CD4-positive, alpha-beta T cell treated with Interferon gamma for 1 hour (primary cell): ENCODE data around the gene SPATA24.
"Not testable (repeated sequence)": the region's sequence is repeated elsewhere in the genome, so short reads cannot be mapped to it uniquely, and the experiment has no call there.

Experiments used
- DNase-seq: peaks from one replicate; pipeline ENCODE4 v3.0.0-alpha.2; 2020

SPATA24 gene, protein sequence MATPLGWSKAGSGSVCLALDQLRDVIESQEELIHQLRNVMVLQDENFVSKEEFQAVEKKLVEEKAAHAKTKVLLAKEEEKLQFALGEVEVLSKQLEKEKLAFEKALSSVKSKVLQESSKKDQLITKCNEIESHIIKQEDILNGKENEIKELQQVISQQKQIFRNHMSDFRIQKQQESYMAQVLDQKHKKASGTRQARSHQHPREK

DNA sequence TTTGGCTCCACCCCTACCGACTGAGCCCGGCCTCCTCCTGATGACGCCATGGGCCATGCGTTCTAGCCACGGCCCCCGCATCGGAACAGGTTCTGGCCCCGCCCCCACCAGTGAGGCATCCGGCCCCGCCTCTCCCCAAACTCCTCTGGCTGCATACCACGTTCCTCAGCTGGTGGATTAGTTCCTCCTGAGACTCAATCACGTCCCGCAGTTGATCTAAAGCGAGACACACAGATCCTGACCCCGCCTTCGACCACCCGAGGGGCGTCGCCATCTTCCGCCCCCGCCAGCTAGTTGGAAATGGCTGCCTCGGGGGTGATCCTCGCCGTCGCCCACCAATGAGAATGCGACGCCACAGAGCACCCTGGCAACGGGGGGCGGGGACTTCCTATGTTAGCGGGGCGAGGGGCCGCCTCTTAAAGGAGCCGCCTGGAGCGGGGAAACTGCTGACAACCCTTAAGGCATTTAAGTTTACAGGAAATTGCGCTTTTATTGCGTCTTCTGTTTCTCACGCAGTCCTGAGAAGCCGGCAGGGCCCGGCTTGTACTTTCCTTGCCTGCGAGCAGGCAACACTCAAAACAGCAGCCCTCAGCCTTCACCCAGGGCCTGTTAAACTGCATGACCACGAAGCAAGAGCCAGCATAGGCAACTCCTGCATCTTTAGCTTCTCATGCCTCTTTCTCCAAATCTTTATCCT is at the start of gene SPATA24:
Gene SPATA24, minus strand, starts transcription at position 303 of the 697 bp plus-strand sequence. Its CDS starts 29 bp downstream, at position 274.
- peak; percentile 98 for DNase-seq

DNA sequence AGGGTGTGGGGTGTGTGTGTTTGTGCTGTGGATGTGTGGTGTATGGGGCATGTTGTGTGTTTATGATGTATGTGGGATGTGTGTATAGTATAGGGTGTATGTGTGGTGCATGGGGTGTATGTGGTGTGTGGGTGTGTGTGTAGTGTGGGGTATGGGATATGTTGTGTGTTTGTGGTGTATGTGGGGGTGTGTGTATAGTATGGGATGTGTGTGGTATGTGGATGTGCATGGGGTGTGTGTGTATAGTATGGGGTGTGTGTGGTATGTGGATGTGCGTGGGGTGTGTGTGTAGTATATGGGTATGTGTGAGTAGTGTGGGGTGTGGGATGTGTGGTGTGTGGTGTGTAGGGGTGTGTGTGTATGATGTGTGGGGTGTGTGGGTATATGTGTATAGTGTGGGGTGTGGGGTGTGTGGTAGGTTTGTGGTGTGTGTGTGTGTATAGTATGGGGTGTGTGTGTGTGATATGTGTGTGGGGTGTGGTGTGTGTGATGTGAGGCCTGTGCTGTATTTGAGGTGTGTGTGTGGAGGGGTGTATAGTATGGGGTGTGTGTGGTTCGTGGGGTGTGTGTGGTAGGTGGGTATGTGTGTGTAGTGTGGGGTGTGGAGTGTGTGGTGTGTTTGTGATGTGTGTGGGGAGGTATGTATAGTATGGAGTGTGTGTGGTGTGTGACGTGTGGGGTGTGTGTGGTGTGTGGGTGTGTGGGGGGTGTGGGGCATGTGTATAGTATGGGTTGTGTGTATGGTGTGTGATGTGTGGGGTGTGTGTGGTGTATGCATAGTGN is 48.2 kb upstream of the SPATA24 start:
- no peak for DNase-seq

DNA sequence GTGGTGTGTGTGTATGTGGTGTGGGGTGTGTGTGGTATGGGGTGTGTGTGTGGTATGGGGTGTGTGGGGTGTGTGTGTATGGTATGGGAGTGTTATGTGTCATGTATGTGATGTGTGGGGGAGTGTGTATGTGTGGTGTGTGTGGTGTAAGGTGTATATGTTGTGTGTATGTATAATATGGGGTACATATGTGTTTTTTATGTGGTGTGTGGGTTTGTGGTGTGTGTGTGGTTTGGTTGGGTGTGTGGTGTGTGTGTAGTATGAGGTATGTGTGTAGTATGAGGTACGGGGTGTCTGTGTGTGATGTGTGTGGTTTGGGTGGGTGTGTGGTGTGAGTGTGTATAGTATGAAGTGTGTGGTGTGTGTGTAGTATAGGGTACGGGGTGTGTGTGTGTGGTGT is 47.3 kb upstream of the SPATA24 start:
- no peak for DNase-seq

DNA sequence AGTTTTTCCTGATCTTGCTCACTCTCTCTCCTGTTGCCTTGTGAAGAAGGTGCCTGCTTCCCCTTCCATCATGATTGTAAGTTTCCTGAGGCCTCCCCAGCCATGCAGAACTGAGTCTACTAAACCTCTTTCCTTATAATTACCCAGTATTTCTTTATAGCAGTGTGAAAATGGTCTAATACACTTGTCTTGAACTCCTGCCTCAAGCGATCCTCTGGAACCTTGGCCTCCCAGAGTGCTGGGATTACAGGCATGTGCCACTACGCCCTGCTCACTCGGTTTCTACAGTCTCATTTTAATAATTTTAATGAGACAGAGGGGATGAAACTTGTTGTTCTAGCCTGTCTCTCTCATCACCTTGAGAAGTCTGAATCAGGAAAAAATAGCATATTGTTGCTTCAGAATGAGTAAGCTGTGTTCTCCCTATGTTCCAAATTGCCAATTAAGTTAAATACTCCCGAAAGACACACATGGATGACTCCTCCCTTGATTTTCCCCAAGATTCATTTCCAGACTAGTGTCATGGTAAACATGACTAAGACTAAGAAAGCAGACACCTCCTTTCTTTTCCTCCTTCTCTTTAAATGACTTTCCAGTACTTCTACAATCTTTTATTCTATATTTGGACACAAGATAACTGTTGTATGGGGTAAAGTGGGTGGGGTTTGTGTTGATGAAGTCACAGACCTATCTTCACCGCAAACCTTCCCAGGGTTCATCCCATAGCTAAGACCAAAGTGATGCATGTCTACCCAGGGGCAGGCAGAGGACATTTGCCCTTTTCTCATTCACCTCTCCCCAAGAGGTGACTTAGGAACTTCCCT is 43.3 kb upstream of the SPATA24 start:
- no peak for DNase-seq

DNA sequence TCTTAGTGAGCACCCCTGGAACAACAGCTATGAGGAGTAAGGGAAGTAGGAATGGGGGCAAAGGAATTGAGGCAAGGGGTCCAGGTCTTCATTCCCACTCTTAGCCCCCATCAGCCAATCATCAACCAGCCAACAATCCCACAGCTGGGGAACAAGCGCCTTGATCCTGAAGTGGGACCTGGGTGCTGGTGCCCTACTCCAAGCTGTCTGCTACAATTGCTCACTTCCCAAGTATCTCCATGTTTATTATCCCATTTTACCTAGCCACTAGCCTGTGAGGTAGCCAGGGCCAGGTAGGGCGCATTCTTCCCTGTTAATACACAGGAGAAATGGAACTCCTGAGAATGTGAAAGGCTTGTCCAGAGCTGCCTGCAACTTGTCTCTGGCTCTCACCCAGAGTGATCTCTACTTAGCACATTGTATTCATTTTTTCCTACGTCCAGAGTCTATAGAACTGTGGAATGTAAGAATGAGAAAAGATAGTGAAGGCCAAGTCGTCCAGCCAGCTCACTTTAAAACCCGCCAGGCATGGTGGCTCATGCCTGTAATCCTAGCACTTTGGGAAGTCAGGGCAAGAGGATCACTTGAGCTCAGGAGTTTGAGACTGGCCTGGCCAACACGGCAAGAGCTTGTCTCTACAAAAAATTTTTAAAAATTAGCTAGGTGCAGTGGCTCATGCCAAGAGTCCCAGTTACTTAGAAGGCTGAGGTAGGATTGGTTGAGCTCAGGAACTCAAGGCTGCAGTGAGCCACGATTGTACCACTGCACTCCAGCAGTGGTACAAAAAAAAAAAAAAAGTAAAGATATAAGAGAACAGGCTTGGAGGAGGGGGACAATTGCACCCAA is 41.7 kb upstream of the SPATA24 start:
- no peak for DNase-seq

DNA sequence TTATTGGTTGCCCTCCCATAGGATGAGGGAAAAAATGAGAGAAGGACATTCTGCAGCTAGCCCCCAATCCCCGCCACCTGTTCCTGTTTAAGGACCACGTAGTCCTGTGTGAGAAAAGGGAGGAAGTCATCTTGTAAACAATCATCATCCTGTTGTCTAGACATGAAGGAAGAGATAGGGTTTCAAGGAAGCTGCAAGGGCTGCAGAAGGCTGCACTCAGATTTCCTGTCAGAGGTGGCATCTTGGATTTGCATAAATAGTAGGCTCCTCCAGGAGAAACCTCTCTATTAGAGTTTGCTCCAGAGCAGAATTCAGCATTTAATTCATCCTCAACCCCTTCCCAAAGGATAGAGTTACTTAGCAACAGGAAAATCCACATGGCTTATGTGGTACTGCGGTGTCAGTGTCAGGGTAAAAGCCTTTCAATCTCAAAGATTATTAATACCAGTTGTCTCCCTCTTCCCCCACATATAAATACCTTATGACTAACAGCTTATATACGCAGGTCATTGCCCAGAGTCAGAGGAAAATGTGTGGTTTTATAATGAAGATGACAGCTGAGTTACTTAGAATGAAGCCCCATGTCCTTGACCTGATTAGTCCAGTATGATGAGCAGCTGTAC is 40.1 kb upstream of the SPATA24 start:
- DNase-seq, result no peak

DNA sequence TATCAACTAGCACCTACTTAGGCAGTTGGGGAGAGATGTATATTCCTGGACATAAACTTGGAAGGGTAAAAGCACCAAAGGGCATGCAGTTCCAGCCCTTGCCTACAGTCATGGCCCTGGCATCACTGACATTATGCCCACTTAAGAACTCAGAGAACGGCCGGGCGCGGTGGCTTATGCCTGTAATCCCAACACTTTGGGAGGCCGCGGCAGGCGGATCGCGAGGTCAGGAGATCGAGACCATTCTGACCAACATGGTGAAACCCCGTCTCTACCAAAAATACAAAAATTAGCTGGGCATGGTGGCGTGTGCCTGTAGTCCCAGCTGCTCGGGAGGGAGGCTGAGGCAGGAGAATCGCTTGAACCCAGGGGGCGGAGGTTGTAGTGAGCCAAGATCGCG is 36.5 kb upstream of the SPATA24 start:
- DNase-seq, result not testable (repeated sequence)

DNA sequence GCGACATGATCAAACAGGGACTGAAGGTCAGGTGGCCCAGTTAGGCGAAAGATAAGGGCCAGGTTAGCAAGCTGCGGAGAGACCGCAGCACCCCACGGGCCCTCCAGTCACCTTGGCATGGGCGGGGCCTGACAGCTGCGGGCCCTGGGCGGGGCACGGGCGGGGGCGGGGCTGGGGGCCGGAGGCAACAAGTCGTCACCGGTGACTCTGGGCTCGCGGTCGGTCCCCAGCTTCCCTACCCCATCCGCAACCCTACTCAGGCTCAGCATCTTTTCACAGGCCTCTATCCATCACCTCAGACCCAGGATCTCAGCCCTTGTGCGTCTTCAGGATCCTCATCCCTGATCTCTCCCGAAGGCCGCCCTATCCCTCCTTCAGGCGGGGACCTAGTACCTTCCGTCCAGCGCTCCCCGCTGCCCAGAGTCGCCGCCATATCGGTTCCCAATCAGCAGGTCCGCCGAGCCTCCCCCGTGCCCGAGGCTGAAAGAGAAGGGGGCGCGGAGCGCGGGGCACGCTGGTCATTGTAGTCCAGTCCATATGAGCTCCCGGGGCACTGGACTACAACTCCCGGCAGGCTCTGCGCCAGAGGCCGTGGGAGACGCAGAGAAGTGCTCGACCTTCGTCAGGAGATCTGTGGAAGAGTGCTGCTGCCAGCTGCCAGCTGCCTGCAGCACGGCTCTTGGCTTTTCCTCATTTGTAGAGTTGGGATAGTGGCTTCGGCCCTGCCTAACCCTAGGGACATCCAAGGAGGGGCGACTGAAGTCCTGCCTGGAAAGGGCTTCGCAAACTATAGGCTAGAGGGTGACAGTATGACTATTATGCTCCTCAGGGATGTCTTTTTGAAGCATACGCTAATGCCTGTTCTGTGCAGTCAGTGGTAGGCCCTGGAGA is 35.4 kb upstream of the SPATA24 start, which contains the start of gene DNAJC18:
Gene DNAJC18, minus strand, starts transcription at position 513 of the 891 bp plus-strand sequence. Its CDS starts 80 bp downstream, at position 433.
- DNase-seq, result peak; percentile 90

DNA sequence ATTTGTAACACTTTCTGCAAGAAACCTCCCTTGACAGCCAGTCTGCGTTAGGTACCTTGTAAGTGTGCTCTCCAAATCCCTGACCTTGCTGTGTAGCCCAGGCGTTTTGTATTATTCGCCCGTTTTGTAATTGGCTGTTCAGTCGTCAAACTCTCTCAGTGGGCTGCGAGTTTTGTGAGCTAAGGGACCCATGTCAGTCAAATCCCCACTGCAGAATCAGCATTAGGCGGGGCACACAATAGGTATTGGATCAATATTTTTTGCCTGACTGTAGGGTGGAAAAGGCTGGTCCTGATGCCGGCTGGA is 34.8 kb upstream of the SPATA24 start:
- no peak for DNase-seq

DNA sequence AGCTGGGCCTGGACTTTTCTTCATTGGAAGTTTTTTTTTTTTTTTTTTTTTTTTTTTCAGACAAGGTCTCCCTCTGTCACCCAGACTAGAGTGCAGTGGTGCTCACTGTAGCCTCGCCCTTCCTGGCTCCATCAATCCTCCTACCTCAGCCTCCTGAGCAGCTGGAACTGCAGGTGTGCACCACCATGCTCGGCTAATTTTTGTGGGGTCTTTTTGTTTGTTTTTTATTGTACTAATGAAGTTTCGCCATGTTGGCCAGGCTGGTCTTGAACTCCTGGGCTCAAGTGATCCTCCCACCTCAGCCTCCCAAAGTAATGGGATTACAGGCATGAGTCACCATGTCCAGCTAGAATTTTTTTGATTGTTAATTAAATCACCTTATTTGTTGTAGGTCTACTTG is 31.8 kb upstream of the SPATA24 start:
- no peak for DNase-seq

DNA sequence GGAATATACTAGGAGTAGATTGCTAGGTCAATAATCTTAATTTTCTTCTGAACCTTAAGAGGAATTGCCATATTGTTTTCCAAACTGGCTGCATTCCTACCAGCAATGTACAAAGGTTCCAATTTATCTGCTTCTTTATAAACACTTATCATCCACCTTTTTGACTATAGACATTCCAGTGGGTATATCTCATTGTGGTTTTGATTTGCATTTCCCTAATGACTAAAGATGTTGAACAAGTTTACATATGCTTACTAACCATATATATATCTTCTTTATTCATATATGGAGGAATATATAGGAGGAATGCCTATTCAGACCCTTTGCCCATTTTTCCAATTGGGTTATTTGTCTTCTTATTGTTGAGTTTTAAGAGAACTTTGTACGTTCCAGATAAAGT is 27.8 kb upstream of the SPATA24 start:
- DNase-seq, result no peak

DNA sequence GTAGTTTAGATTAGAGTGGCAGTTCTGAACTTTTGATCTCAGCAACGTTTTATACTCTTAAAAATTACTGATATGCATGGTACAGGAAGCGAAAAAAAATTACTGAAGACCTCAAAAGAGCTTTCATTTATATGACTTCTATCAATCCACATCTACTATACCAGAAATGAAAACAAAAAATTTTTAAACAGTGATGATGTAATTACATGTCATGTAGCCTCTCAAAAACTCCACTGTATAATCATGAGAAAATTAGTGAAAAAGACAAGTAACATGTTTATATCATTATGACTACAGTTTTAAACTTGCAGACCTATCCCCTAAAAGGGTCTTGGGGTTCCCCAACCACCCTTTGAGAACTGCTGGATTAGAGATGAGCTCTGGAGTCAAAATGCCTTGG is 26.1 kb upstream of the SPATA24 start:
- no peak for DNase-seq

DNA sequence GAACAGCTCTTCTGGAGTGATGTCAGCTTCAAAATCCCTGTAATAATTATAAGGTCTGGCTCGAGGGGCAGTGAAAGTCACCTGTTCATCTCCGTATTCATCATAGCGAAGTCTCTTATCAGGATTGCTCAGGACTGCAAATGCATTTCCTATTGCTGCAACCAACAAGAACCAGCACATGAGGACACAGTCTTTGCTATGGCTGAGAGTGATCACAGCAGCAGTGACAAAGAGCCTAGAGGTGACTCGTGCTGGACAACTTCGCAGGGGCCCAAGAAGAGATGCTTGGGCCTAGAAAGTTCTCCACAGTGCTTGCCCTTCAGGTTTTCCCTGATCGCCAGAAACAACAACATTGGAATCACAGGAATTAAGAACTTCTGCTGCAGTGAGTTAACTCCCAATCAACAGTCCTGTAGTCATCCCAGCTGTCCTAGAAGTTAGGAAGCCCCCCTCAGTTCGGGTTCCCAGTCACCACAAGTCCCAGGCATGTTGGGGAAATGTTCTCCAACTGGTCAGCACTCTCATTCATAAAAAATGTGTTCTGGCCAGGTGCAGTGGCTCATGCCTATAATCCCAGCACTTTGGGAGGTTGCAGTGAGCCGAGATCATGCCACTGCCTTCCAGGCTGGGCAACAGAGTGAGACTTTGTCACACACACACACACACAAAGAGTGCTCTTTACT is 22.5 kb upstream of the SPATA24 start:
- no peak for DNase-seq

DNA sequence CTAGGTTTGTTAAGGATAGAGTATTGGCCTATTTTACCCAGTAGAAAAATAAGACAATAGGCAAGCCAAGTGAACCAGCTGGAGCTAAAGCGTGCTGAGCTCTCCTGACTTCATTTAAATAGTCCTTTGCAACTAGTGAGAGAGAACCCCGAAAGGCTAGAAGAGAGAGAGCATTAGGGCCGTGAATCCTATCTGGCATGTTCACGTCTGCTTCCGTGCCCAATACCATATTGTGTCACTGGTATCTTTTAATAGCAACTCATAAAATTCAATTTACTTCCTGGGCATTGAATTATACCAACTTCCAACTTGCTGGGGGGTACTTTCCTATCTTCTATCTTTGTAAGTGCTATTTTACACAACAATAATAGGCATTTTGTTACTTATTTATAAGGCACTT is 21.6 kb upstream of the SPATA24 start:
- no peak for DNase-seq

DNA sequence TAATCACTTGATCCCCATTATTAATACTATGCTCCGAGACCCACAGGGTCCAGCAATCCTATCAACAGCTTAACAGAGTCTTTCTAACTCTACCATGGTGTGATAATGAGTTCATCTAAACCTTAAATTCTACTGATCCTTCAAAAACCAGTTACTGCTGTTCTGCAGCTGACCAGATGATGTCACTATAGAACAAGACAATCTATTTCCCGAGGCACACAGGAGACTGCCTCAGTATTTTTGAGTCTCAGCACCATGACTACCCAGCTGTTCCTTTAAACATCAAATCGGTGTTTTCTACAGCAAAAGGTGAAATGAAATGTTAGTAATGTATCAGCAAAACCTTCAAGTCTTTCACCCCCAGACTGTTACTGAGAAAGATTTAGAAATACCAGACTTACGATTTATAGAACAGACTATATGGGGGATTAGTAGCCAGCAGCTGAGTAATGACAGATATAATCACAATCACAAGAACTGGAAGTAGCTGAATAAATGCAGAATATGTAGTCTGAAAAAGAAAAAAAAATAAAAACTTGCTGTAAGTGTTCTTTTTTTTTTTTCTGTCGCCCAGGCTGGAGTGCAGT is 18.5 kb upstream of the SPATA24 start:
- DNase-seq, result peak; percentile 50

DNA sequence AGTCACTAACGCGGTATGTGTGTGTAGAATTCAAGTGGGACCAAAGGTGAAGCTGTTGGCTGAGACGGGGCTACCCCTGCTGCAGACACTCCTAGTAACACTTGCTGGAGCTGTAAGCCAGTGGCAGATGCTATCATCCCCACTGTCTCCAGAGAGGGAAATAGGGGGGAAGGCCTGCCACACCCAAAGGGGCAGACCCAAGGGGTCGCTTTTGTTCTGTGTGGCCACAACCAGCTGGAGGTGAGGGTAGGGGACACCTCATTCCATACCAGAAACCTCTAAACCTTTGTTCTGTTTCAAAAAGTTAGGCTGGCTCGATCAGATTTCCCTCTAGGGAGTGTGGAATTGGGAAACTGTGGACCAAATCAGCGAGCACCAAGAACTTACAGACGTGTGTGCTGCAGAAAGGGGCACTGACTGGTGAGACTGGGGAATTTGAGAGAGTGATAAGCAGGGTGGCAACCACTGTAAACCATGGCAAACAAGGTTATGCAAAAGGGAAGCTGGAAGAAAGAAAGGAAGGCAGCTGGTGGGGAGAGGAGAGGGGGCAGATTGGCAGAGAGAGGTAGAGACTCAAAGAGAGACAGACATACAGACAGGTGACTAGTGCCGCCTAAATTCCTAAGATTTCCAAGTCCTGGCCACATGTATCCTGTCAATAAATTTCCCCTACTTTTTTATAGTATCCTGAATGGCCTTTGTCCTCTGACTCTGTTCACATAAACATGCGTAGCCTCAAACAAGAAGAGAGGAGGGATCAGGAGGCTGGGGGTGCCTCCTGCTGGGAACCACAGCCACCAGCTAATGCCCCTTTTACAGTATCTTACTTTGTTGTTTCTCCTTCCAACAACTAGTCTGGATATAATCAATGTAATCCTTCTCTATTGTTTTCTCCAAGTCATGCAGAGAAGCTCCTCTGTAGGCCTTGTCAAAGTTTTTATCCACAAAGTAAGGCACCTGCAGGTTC is 15.6 kb upstream of the SPATA24 start:
- no peak for DNase-seq

DNA sequence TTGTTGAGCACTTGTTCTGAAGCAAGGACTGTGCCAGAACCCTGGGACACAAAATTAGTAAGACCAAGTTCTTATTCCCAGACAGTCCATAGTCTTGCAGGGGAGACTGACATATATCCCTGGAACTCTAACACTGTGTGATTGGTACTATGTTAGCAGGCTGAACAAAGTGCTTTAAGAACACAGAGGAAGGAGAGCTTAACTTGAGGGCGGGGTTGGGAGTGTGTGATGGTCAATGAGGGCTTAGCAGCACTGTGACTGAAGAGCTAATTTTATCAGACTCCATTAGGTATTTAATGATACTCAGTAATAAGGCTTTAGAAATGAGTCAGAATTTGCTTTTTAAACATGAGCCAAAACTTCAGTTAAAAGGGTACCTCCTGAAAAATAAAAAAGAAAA is 14.9 kb upstream of the SPATA24 start:
- DNase-seq, result no peak

DNA sequence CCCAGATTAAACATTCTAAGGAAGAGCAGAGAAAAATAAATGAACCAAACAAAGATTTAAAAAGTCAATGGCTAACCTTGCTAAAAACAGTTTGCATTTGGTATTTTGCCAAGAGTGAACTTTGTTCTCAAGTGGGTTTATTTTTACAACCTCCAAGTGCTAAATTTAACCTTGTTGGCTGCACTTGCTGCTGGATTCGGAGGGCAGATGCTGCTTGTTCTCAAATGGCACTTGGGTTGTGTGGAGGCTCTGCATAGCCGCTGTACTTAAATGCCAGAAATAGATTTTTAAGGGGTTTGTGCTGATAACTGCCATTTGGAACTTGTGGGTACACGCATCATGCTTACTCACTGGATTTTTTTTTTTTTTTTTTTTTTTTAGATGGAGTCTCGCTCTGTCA is 13.3 kb upstream of the SPATA24 start:
- no peak for DNase-seq
